H1 (cell line): ENCODE data around the gene ZAP70.

Experiments used
- ASH2L ChIP-seq: fragments of 200-600, 300-600 bp; sonication (generic); IDR thresholded peaks from one replicate; pipeline ENCODE4 v1.7.1; 2017; ENCODE audit warnings: low read length
- CBX8 ChIP-seq: fragments of 300-800, 300-1000 bp; sonication (generic); IDR thresholded peaks from 2 replicates; pipeline ENCODE4 v1.7.1; 2016; ENCODE audit warnings: low read depth, low read length, borderline replicate concordance
- CEBPB ChIP-seq: IDR thresholded peaks from 2 replicates; pipeline ENCODE4 v1.6.1; 2012; ENCODE audit warnings: low read depth, low read length
- EZH2 ChIP-seq: fragments of 200-600 bp; sonication (generic); IDR thresholded peaks from 2 replicates; pipeline ENCODE4 v1.7.1; 2012; ENCODE audit warnings: low read depth, mild to moderate bottlenecking, moderate library complexity, low read length, inconsistent platforms; ENCODE audit not compliant: severe bottlenecking
- FOSL1 ChIP-seq: IDR thresholded peaks from 2 replicates; pipeline ENCODE4 v1.6.1; 2011; ENCODE audit warnings: mild to moderate bottlenecking, low read depth, low read length, moderate library complexity; ENCODE audit not compliant: insufficient read depth
- HDAC2 ChIP-seq, 2 experiments: fragments of 300-600 bp in 1 of 2; sonication (generic) in 1 of 2; IDR thresholded peaks; 2 replicates each; pipeline ENCODE4 v1.6.1; 2011 to 2012; ENCODE audit warnings: low read depth in 2 of 2, low read length in 2 of 2, mild to moderate bottlenecking in 2 of 2, moderate library complexity in 2 of 2, borderline replicate concordance in 1 of 2, inconsistent platforms in 1 of 2
- HDAC6 ChIP-seq: IDR thresholded peaks from one replicate; pipeline ENCODE4 v1.7.1; 2012; ENCODE audit warnings: low read depth, mild to moderate bottlenecking, inconsistent platforms, low read length, moderate library complexity
- POLR2A ChIP-seq, 2 experiments: IDR thresholded peaks; 1 replicate in 1 of 2; 2 replicates in 1 of 2; pipeline ENCODE4 v1.6.1; 2011; ENCODE audit warnings: low read depth in 2 of 2, low read length in 2 of 2, mild to moderate bottlenecking in 2 of 2; ENCODE audit errors: control extremely low read depth in 1 of 2
- POLR2AphosphoS5 ChIP-seq: IDR thresholded peaks from 2 replicates; pipeline ENCODE4 v1.6.1; 2011; ENCODE audit warnings: low read depth, low read length
- SIN3A ChIP-seq, 2 experiments: IDR thresholded peaks in 1 of 2; conservative IDR thresholded peaks in 1 of 2; 2 replicates each; pipeline ENCODE4 v1.6.1; 2011 to 2012; ENCODE audit warnings: low read length in 2 of 2, improper control_type of control experiment in 1 of 2, low read depth in 1 of 2, mild to moderate bottlenecking in 1 of 2
- SUZ12 ChIP-seq: fragments of 200-600 bp; sonication (generic); IDR thresholded peaks from 2 replicates; pipeline ENCODE4 v1.6.1; 2012; ENCODE audit warnings: mild to moderate bottlenecking, inconsistent platforms, low read length, moderate library complexity, mixed read lengths
- TAF1 ChIP-seq: IDR thresholded peaks from 2 replicates; pipeline ENCODE4 v1.6.1; 2011; ENCODE audit warnings: mild to moderate bottlenecking, low read depth, low read length
- YY1 ChIP-seq: IDR thresholded peaks from 2 replicates; pipeline ENCODE4 v1.6.1; 2011; ENCODE audit warnings: low read depth, mild to moderate bottlenecking, low read length
- TF ChIP-seq, protein P1 (sequence below), 3 experiments: IDR thresholded peaks; 1 replicate in 2 of 3; 2 replicates in 1 of 3; pipeline versions ENCODE4 v1.5.1 to v1.6.1; 2011; ENCODE audit warnings: low read length in 3 of 3, mild to moderate bottlenecking in 3 of 3, inconsistent platforms in 2 of 3, low read depth in 1 of 3, moderate library complexity in 1 of 3; ENCODE audit not compliant: insufficient read depth in 1 of 3; ENCODE audit errors: control extremely low read depth in 1 of 3

DNA sequence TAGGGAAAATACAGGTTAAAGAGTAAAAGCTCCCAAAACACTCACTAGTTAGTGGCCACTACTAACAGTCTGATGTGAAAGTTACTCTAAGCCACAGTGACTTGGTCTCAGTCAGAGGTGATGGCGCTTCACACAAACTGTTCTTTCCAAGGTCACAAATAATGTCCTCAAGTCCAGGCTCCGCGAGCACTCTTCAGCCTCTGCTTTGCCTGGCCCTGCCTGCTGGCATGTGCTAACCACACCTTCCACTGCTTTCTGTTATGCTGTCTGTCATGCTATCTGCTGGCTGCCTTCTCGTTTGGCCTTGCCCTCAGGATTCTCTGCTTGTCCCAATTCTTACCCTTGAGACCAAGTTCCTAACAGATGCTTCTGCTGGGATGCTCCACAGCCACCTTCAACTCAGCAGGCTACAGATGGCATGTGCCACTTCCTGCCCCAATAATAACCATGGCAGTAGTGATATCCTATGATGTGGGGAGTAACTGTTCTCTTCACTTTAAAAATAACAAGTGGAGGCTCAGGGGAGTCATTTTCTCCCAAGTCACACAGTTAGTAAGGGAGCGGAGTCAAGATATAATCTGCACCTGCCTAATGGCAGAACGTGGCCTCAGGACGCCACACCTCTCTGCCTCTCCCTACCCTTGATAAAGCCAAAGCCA lies 75.7 kb downstream of the ZAP70 start:
- TF ChIP-seq YY1 (no peak), HDAC6 (no peak), POLR2A (IDR thresholded peaks at IDR 0.05; ENCODE audit: control extremely low read depth in 1 of 2, low read depth in 2 of 2, low read length in 2 of 2) (no peak), POLR2AphosphoS5 (no peak), EZH2 (no peak), HDAC2 (IDR thresholded peaks at IDR 0.05; ENCODE audit: borderline replicate concordance in 1 of 2, low read depth in 2 of 2, low read length in 2 of 2) (no peak), TAF1 (no peak), SUZ12 (no peak), FOSL1 (no peak), ASH2L (no peak), CEBPB (no peak), SIN3A (conservative IDR thresholded peaks at IDR 0.05 in 1 of 2, IDR thresholded peaks at IDR 0.05 in 1 of 2; ENCODE audit: low read depth in 1 of 2, low read length in 2 of 2) (no peak), CBX8 (no peak)
- TF ChIP-seq, protein P1, sequence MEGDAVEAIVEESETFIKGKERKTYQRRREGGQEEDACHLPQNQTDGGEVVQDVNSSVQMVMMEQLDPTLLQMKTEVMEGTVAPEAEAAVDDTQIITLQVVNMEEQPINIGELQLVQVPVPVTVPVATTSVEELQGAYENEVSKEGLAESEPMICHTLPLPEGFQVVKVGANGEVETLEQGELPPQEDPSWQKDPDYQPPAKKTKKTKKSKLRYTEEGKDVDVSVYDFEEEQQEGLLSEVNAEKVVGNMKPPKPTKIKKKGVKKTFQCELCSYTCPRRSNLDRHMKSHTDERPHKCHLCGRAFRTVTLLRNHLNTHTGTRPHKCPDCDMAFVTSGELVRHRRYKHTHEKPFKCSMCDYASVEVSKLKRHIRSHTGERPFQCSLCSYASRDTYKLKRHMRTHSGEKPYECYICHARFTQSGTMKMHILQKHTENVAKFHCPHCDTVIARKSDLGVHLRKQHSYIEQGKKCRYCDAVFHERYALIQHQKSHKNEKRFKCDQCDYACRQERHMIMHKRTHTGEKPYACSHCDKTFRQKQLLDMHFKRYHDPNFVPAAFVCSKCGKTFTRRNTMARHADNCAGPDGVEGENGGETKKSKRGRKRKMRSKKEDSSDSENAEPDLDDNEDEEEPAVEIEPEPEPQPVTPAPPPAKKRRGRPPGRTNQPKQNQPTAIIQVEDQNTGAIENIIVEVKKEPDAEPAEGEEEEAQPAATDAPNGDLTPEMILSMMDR (IDR thresholded peaks at IDR 0.05; ENCODE audit: control extremely low read depth in 1 of 3, insufficient read depth in 1 of 3, low read depth in 1 of 3, low read length in 3 of 3) = no peak
